Colonic mucosa (tissue), 4 donors: ENCODE measurements around the gene SORT1. TPM values are rescaled to one million over a fixed set of nuclear protein-coding genes. Genes with fewer than 3 reads are reported as not detected.

Experiments used
- DNase-seq: peaks from one replicate; pipeline ENCODE4 v3.0.0-alpha.2; 2020
- H3K27ac ChIP-seq: fragments of 200-600 bp; one replicate; pipeline ENCODE4 v1.8.0; 2021
- H3K27me3 ChIP-seq: fragments of 200-600 bp; one replicate; pipeline ENCODE4 v1.8.0; 2021
- H3K36me3 ChIP-seq: fragments of 200-600 bp; one replicate; pipeline ENCODE4 v1.8.0; 2021
- H3K4me1 ChIP-seq: fragments of 200-600 bp; one replicate; pipeline ENCODE4 v1.8.0; 2021; ENCODE audit warnings: mild to moderate bottlenecking
- H3K4me3 ChIP-seq: fragments of 200-600 bp; one replicate; pipeline ENCODE4 v1.8.0; 2021
- H3K9ac ChIP-seq, 2 donors: one replicate each; pipeline ENCODE4 v1.7.0; 2013; ENCODE audit warnings: control low read depth in 2 of 2, low read depth in 2 of 2, low read length in 2 of 2
- H3K9me3 ChIP-seq: fragments of 200-600 bp; one replicate; pipeline ENCODE4 v1.8.0; 2021
- CTCF ChIP-seq: fragments of 200-600 bp; IDR thresholded peaks from one replicate; pipeline ENCODE4 v1.8.0; 2022; ENCODE audit warnings: antibody characterized with exemption, mild to moderate bottlenecking
- intact Hi-C: fragments of 100-400 bp; cut with DNase I; formaldehyde crosslinking; loops from one replicate; pipeline ENCODE4 v1.14.1; 2022
- total RNA-seq, 2 donors: library from RNA; stranded (reverse); fragmentation: NEBNext Ultra II Directional in 1 of 2; extraction: Animal tissue kit (Norgen Biotek cat#: 25700) in 1 of 2; gene quantifications; one replicate each; pipeline ENCODE4 v1.2.1, GENCODE V29; 2021
- donor health status: healthy.
- donor health status: DM: no; HTN: no; CAD: no.
- donor health status: DM: no; HTN: no; CAD: no.

Gene SORT1
- total RNA-seq, 2 donors from 2014 or later: 76.2 to 134 TPM

GRCh38 chr1:109270623-109271317, 126.9 kb downstream of the SORT1 start:
- Histone ChIP-seq H3K9ac (no peak overlapping the region), H3K4me3 (no peak overlapping the region), H3K27ac (no peak overlapping the region), H3K36me3 (no peaks in the 10 kb centered on the region), H3K27me3 (no peaks in the 10 kb centered on the region), H3K4me1 (peaks cover 9% of the 10 kb centered on the region), H3K9me3 (no peaks in the 10 kb centered on the region)
- no peak for TF ChIP-seq CTCF
- intact Hi-C loops: no loop called here
- no peak for DNase-seq

GRCh38 chr1:109269981-109270622, 127.6 kb downstream of the SORT1 start:
- peaks cover 6% of the 10 kb centered on the region for H3K4me1 ChIP-seq
- H3K9me3 ChIP-seq: no peaks in the 10 kb centered on the region
- no peak overlapping the region for H3K27ac ChIP-seq
- H3K9ac ChIP-seq: no peak overlapping the region
- no peak for DNase-seq
- TF ChIP-seq CTCF: no peak
- no peaks in the 10 kb centered on the region for H3K27me3 ChIP-seq
- H3K36me3 ChIP-seq: no peaks in the 10 kb centered on the region
- no peak overlapping the region for H3K4me3 ChIP-seq
- intact Hi-C loops: no loop called here

DNA sequence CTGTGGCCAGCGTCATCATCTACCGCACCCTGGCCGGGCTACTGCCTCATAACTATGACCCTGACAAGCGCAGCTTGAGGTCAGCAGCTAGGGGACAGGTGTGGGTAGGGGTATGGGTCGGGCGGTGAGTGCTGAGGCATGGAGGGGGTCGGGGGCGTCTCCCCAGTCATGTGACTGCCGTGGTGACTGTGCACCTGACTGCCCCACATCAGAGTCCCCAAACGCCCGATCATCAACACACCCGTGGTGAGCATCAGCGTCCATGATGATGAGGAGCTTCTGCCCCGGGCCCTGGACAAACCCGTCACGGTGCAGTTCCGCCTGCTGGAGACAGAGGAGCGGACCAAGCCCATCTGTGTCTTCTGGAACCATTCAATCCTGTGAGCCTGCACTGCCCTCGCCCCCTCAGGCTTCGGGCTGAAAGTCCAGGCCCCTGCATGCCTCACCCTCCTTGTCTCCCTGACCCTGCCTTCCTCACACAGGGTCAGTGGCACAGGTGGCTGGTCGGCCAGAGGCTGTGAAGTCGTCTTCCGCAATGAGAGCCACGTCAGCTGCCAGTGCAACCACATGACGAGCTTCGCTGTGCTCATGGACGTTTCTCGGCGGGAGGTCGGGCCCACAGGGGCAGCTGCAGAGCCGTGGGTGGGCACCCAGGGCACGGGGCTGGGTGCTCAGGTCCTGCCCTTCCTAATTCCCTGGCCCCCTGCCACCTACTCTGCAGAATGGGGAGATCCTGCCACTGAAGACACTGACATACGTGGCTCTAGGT, 128.3 kb downstream of the SORT1 start:
- no peak overlapping the region for H3K4me3 ChIP-seq
- H3K27me3 ChIP-seq: no peaks in the 10 kb centered on the region
- no peak for DNase-seq
- H3K36me3 ChIP-seq: no peaks in the 10 kb centered on the region
- no peak for TF ChIP-seq CTCF
- H3K4me1 ChIP-seq: peaks cover 2% of the 10 kb centered on the region
- H3K9ac ChIP-seq: no peak overlapping the region
- H3K27ac ChIP-seq: no peak overlapping the region
- intact Hi-C loops: no loop called here
- no peaks in the 10 kb centered on the region for H3K9me3 ChIP-seq

DNA sequence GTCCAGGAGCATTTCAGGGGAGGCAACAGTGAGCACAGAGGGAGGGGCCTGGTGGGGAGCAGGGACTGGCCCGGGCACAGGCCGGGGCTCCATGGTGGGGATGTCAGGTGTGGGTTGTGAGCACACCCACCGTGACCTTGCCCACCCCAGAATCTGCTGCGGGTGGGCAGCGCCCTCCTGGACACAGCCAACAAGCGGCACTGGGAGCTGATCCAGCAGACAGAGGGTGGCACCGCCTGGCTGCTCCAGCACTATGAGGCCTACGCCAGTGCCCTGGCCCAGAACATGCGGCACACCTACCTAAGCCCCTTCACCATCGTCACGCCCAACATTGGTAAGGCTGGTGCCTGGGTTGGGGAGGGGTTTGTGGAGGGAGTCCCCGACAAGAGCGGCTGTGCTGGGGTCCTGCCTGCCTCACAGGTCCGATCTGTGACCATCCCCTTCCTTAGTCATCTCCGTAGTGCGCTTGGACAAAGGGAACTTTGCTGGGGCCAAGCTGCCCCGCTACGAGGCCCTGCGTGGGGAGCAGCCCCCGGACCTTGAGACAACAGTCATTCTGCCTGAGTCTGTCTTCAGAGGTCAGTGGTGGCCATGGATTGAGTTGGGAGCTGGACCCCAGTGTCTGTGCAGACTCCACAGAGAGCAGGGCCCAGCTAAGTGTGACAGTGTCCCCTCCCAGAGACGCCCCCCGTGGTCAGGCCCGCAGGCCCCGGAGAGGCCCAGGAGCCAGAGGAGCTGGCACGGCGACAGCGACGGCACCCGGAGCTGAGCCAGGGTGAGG, 129.1 kb downstream of the SORT1 start:
- H3K4me1 ChIP-seq: no peaks in the 10 kb centered on the region
- H3K9ac ChIP-seq: no peak overlapping the region
- no peaks in the 10 kb centered on the region for H3K27me3 ChIP-seq
- TF ChIP-seq CTCF: no peak
- no peaks in the 10 kb centered on the region for H3K36me3 ChIP-seq
- H3K27ac ChIP-seq: no peak overlapping the region
- no peak for DNase-seq
- H3K4me3 ChIP-seq: no peak overlapping the region
- intact Hi-C loops: no loop called here
- no peaks in the 10 kb centered on the region for H3K9me3 ChIP-seq

DNA sequence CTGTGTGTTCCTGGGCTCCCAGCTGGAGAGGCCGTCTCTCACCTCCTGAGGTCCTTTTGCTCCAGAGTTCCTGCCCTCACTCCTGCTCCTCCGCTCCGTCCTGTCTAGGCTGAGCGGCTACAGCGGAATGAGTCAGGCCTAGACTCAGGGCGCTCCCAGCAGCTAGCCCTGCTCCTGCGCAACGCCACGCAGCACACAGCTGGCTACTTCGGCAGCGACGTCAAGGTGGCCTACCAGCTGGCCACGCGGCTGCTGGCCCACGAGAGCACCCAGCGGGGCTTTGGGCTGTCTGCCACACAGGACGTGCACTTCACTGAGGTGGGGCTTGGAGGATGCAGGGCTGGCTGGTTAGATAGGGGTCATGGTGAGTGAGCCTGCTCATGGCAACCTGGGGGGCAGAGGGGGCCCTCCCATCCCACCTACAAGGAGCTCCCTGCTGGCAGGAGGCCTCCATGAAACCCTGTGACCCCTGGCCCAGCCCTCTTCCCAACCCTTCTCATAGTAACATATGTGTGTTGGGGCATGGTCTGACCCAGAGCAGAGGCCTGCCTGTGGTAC, 129.9 kb downstream of the SORT1 start:
- no peak overlapping the region for H3K4me3 ChIP-seq
- H3K4me1 ChIP-seq: no peaks in the 10 kb centered on the region
- H3K9ac ChIP-seq: no peak overlapping the region
- no peak overlapping the region for H3K27ac ChIP-seq
- no peaks in the 10 kb centered on the region for H3K36me3 ChIP-seq
- TF ChIP-seq CTCF: no peak
- intact Hi-C loops: no loop called here
- no peak for DNase-seq
- no peaks in the 10 kb centered on the region for H3K9me3 ChIP-seq
- no peaks in the 10 kb centered on the region for H3K27me3 ChIP-seq
